Activated CD4-positive, alpha-beta T cell treated with anti-CD3 and anti-CD28 coated beads, Interleukin-2, Interleukin-4, amounts not matched to agents 100 ng/mL and 50 ng/mL, durations not matched to agents 16 hours and 8 hours (primary cell): ENCODE results near the gene LRRIQ1.

Experiments
- DNase-seq: peaks from one replicate; pipeline ENCODE4 v3.0.0-alpha.2; 2020; ENCODE audit warnings: low spot score

LRRIQ1 gene

GRCh38 chr12:85057370-85057963 lies 21.3 kb downstream of the LRRIQ1 start:
- DNase-seq = peak; percentile 40

- DNase-seq = no peak
Observed at GRCh38 chr12:85058339-85058738, 22.2 kb downstream of the LRRIQ1 start.

DNA sequence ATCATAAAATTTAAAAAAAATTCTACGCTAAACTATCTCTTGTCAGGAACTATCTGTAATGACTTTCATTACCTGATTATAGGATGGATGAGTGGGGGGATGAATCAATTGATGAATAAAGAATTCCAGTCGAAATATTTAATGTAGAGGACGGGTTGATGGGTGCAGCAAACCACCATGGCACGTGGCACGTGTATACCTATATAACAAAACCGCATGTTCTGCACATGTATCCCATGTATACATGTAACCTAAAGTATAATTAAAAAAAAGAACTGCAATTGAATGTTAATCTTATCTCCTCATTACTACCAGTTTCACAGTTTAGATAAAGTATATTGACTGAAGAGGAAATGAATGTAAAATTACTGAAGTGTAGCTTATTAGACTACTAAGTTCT lies 23.4 kb downstream of the LRRIQ1 start:
- DNase-seq = no peak

DNA sequence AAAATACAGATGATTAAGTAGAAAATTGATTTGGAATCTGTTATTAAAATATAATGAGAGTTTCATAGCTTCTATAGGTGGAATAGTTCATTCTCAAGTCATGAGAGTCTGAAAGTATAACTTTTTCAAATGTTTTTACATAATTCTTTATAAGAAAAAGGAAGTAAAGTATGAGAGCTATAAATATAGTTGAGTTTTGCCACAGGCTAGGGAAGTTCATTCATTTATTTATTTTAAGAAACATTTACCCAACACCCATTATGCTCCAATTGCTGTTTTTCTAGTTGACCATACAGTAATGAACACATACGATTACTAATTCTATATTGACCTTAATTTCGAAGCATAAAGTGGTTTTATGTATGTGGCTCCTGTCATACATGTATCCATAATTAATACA lies 24.8 kb downstream of the LRRIQ1 start:
- no peak for DNase-seq

DNA sequence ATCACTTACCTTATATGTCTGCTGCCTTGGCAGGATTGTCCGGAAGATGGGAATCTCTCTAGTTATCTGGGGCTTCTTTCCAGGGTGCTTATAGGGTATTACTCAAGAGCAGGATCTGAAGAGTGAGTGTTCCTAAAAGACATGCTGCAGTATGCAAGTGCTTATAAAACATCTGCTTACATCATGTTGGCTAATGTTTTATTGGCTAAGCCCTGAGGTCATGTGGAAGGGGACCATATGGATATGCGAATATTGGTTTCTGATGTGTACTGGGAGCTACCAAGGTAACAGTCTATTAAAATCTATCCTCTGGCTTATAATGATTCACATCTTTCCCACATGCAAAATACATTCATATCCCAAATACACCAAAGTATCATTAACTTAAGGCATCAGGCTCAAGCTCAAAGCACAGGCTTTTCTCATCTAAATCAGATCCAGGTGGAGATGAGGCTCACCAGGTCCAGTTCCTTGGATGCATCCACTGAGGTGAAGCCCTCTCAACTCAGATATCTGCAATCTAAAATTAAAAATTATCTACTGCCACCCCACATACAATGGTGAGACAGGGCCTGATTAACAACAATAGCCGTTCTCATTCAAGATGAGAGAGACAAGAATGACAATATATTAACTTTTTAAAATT lies 29.8 kb downstream of the LRRIQ1 start:
- DNase-seq = no peak

DNA sequence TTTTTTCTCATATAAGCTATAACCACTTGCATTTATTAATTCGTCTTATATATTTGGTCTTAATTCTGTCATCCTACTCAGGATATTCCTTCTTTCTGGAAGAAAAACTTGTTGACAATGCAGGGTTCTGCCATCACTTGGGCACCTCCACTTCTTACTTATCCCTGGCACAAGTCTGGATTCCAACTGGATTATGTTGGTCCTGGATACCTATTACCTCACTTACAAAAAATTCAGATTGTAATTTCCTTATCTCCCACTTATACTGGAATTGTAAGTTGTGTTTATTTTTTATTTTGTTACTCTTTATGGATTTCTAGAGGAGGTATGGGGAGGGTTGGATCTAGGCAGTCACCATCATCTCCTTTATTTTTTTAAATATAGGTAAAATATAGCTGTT lies 36.7 kb downstream of the LRRIQ1 start:
- DNase-seq = no peak

DNA sequence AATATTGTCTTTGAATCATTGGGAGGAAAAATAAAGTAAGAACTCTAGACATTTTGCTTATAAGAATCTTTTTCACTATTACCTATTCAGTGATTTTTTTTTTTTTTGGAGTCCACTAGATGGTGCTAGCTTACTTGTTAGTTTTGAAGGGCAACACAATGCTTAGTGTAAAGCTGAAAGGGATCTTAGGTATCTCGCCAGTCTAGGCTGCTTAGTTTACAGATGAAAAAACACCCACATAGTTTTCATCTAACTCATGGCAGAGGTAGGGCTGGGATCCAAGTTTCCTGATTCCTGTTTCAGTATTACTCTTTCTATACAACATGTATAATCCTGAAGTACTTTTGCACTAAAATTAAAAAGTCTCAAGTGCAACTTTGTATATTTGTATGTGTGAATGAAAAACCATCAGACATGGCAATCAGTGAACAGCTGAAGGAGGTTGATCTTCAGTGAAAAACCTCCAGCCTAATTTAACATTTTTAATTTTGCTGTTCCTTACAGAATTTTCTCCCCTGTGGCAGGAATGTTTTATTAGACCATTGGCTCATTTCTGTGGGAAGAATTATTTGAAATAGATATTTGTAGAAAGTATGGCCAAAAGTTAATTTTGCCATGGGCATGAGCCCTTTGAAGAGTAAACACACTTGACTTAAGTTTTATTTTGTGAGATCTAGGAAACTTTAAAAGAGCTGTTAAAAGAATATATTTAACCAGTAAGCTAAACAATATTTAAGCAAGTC lies 40.7 kb downstream of the LRRIQ1 start:
- DNase-seq = peak; percentile 19

DNA sequence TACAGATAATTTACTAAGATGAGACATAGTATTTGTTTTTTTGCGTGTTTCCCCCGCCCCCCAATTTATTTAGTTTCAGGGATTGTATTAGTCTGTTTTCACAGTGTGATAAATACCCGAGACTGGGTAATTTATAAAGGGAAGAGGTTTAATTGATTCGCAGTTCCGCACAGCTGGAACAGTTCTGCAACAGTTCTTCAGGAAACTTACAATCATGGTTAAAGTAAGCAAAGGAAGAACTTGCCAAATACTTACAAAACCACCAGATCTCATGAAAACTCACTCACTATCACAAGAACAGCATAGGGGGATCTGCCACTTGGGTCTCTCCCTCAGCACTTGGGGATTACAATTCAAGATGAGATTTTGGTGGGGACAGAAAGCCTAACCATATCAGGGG lies 48.9 kb downstream of the LRRIQ1 start:
- DNase-seq = no peak

DNA sequence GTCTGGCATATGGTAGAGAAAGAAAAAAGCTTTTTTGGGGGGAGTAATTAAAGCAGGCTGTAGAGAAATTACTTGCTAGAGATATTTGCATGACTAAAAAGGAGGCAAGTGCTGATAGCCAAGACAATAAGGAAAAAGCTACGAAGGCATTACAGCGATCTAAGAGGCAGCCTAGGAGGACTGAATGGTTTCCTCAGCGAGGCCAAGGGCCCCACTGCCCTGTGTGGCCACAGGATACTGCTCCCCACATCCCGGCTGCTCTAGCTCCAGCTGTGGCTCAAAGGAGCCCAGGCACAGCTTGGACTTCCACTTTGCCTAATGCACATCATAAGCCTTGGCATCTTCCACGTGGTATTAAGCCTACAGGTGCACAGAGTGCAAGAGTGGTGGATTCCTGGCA lies 53.6 kb downstream of the LRRIQ1 start:
- DNase-seq = no peak

DNA sequence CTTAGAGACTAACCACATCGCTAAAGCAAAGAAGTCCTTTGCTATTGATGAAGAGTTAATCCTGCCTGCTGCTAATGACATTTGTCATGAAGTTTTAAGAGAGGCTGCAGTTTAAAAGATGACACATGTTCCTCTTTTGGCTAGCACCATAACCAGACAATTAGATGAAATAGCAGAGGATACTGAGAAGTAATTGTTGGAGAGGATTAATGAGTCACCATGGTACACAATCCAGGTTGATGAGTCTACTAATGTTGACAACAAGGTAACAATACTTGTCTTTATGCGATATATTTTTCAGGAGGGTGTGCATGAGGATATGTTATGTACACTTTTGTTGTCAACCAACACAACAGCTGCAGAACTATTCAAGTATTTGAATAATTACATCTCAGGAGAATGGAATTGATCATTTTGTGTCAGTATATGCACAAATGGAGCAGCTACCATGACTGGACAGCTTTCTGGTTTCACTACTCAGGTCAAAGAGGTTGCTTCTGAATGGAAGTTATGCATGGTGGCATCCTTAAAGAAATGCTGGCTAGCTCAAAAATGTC lies 56.7 kb downstream of the LRRIQ1 start:
- no peak for DNase-seq

DNA sequence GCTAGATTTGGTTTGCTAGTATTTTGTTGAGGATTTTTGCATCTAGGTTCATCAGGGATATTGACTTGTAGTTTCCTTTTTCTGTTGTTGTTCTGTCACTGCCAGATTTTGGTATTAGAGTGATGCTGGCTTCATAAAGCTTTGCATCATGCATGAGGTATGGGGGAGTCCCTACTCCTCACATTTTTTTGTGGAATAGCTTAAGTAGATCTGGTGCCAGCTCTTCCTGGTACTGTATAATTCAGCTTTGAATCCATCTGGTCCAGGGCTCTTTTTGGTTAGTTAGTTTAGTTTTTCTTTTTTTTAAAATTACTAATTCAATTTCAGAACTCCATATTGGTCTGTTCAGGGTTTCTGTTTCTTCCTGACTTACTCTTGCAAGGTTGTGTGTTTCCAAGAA lies 59.4 kb downstream of the LRRIQ1 start:
- no peak for DNase-seq

DNA sequence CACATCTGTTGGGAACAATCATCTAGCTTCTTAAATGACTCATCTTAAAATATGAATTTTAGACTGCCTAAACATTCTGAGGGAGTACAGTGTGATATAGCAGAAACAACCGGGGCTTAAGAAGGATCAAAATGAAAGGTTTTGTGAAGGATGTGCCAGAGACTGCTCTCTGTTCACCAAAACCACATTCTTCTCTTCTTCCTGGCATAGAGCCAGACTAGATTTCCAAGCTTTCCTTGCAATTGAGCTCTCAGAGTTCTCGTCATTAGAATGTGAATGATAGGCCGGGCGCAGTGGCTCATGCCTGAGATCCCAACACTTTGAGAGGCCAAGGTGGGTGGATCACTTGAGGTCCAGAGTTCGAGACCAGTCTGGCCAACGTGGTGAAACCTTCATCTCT lies 94.5 kb downstream of the LRRIQ1 start:
- DNase-seq = no peak

- no peak for DNase-seq
Observed at GRCh38 chr12:85138833-85139232, 102.7 kb downstream of the LRRIQ1 start.

DNA sequence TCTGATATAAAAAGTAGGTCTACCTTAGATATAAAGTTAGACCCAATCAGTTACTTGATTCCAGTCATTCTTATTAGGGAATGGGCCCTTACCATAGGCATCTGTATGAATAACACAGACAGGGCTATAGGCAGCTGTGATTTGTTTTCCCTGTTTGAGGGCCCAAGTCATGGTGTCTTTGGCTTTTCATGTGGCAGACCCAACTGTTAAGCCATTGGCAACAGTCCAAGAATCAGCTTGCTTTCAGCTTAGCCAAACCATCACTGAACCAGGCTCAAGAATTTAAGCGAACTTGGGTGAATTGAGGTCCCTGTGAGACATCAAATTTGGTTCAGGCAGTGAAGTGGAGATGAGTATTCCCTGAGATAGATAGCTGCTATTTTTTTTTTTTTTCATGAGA lies 111.2 kb downstream of the LRRIQ1 start:
- no peak for DNase-seq

DNA sequence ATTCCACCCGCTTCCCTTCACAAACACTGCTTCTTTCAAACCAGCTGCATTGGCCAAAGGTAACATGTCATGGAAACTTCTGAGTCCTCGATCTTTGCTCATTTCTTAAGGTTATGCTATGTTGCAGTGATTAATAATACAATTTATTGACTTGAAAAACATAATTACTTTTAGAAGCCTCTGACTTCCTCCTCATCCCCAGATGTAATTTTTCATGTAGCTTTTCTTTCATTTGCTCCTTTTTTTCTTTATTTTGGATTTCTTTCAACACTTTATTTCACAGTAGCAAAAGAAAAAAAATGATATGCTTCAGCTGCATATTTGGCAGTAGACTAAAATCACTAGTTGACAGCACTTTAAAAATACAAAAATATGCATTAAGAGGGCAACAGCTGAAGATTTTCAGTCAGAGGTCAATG lies 116.2 kb downstream of the LRRIQ1 start:
- DNase-seq = no peak

DNA sequence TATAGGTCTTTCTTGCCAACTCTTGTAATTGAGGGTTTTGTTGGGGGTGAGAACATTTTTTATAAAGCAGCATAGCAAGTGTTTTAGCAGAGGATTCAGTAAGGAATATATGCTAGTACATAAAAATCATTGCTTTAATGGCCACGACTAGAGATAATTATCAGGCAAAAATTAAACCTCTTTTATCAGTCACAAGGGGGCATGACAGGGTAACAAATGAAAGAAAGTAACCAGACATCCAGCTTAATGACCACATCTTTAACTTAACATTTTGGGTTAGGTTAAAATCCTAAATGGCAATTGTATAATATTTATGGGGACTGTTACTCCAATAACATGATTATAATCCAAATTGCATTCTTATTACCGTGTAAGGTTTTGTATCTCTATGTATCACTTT lies 119.6 kb downstream of the LRRIQ1 start:
- DNase-seq = no peak

DNA sequence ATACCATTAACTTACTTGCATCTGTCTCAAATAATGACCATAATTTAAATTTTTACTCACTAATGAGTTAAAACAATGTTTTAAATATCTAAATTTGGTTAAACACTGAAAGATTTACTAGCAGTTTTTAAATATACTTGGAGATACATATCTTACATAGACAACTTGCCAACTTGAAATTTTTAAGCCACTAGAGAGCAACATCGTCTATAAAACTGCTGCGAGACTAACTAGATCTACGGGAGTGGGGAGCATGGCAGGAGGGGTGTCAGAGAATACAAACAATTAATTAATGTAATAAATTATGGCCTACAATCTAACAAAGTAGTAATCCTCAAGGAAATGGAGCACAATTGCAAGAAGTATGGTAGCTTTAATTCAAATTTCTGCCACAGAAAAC lies 120.4 kb downstream of the LRRIQ1 start:
- DNase-seq = no peak

DNA sequence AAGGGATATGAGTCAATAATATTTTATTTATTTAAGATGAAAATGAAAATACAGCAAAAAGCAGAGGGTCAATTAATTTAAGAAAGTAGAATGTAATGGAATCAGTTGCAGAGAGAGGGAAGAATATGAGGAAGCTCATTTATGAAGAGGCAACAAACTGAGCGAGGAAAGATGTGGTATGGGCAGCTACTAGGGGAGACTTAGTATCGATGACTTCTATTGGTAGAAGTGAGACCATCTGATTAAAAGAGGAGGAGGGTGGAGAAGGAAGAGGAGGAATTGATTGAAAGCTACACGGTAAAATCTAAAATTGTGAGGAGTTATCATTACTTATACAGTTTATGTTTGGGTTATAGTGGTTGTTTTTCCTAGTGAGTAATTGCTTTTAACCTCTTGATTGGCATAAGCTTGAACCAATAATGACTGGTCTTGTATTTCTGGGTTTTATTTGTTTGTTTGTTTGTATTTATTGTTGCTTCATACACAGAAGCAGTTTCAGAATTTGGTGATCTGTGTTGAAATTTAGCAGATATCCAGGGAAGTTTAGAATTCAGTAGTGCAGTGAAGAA lies 121.0 kb downstream of the LRRIQ1 start:
- no peak for DNase-seq

GRCh38 chr12:85163752-85164321 lies 127.7 kb downstream of the LRRIQ1 start:
- no peak for DNase-seq

GRCh38 chr12:85179680-85180270 lies 143.6 kb downstream of the LRRIQ1 start:
- no peak for DNase-seq

- DNase-seq = no peak
Observed at GRCh38 chr12:85182699-85183098, 146.5 kb downstream of the LRRIQ1 start.

GRCh38 chr12:85183855-85184254 lies 147.7 kb downstream of the LRRIQ1 start:
- no peak for DNase-seq
